Ovary (tissue), 3 donors: Measurements from ENCODE around the gene TSPAN4.

Experiments
- EP300 ChIP-seq: sonication (generic); formaldehyde crosslinking; IDR thresholded peaks from one replicate; pipeline ENCODE4 v1.6.1; 2017; ENCODE audit warnings: antibody characterized with exemption
- POLR2A ChIP-seq: fragments of 450-650 bp; IDR thresholded peaks from one replicate; pipeline ENCODE4 v1.6.1; 2017; ENCODE audit warnings: antibody characterized with exemption, mild to moderate bottlenecking, moderate library complexity
- TF ChIP-seq, protein P1 (sequence below), 3 donors: fragments of 450-650 bp in 2 of 3; fragments of 200-600 bp in 1 of 3; IDR thresholded peaks; one replicate each; pipeline versions ENCODE4 v1.5.1 to v1.8.0; 2016 to 2022; ENCODE audit warnings: antibody characterized with exemption in 3 of 3, mild to moderate bottlenecking in 1 of 3
- donor health status: DM: no; HTN: no; CAD: no.

DNA sequence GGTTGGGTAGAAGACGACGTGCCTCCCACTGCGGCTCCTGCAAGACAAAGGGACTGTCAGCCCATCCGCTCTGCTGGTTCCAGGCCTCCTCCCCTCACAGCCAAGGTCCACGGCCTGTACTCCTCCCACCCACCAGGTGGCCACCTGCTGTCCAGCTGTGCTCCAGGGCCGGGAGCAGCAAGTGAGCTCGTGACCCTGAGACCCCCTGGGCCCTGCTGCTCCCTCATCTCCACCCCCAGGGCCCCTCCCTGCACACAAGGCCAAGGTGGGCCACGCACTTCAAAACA is 27.4 kb downstream of the TSPAN4 start:
- TF ChIP-seq POLR2A (no peak), EP300 (no peak)
- TF ChIP-seq, protein P1, sequence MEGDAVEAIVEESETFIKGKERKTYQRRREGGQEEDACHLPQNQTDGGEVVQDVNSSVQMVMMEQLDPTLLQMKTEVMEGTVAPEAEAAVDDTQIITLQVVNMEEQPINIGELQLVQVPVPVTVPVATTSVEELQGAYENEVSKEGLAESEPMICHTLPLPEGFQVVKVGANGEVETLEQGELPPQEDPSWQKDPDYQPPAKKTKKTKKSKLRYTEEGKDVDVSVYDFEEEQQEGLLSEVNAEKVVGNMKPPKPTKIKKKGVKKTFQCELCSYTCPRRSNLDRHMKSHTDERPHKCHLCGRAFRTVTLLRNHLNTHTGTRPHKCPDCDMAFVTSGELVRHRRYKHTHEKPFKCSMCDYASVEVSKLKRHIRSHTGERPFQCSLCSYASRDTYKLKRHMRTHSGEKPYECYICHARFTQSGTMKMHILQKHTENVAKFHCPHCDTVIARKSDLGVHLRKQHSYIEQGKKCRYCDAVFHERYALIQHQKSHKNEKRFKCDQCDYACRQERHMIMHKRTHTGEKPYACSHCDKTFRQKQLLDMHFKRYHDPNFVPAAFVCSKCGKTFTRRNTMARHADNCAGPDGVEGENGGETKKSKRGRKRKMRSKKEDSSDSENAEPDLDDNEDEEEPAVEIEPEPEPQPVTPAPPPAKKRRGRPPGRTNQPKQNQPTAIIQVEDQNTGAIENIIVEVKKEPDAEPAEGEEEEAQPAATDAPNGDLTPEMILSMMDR (IDR thresholded peaks at IDR 0.05), result no peak
